Panc1 (cell line): Measurements from ENCODE around the gene FAM13A.

Experiments used
- POLR2AphosphoS5 ChIP-seq: IDR thresholded peaks from 2 replicates; pipeline ENCODE4 v1.6.1; 2012; ENCODE audit warnings: mild to moderate bottlenecking, low read depth, low read length, moderate library complexity
- TCF7L2 ChIP-seq: IDR thresholded peaks from 2 replicates; pipeline ENCODE4 v1.6.1; 2011; ENCODE audit warnings: mild to moderate bottlenecking, low read depth, low read length, inconsistent platforms
- TF ChIP-seq, protein P1 (sequence below): fragments of 450-650 bp; IDR thresholded peaks from 2 replicates; pipeline ENCODE4 v1.5.1; 2017; ENCODE audit warnings: mild to moderate bottlenecking

GRCh38 chr4:88965053-88965452, 91.9 kb downstream of the FAM13A start:
- TF ChIP-seq, protein P1, sequence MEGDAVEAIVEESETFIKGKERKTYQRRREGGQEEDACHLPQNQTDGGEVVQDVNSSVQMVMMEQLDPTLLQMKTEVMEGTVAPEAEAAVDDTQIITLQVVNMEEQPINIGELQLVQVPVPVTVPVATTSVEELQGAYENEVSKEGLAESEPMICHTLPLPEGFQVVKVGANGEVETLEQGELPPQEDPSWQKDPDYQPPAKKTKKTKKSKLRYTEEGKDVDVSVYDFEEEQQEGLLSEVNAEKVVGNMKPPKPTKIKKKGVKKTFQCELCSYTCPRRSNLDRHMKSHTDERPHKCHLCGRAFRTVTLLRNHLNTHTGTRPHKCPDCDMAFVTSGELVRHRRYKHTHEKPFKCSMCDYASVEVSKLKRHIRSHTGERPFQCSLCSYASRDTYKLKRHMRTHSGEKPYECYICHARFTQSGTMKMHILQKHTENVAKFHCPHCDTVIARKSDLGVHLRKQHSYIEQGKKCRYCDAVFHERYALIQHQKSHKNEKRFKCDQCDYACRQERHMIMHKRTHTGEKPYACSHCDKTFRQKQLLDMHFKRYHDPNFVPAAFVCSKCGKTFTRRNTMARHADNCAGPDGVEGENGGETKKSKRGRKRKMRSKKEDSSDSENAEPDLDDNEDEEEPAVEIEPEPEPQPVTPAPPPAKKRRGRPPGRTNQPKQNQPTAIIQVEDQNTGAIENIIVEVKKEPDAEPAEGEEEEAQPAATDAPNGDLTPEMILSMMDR = no peak
- TF ChIP-seq TCF7L2 (no peak), POLR2AphosphoS5 (no peak)
